CMK (cell line): Measurements from ENCODE around the gene GLP1R.

Source experiments
- DNase-seq: peaks from one replicate; pipeline ENCODE4 v3.0.0-alpha.2; 2010; ENCODE audit warnings: low read depth

GLP1R gene

GRCh38 chr6:39048481-39049399, at the start of gene GLP1R:
Gene GLP1R (plus strand): TSS chr6:39048781. CDS start chr6:39048841, 60 bp downstream.
- no peak for DNase-seq

DNA sequence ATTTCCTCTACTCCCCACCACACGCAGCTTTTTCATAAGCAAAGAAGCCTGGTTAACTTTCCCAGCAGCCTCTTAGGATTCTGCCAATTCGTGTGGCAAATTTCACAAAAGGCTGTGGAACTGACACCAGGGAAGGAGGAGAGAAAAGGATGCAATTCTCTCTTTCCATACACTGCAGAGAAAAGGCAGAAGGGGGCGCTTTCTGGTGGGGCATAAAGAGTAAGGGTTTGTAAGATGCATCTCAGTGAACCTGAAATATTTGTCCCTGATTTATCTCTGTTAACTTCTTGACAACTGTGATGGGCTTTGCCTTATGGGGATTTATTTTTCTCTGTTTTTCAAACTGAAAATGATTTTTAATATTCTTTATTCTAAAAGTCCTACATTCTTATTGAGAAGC, 45.5 kb upstream of the GLP1R start:
- no peak for DNase-seq

DNA sequence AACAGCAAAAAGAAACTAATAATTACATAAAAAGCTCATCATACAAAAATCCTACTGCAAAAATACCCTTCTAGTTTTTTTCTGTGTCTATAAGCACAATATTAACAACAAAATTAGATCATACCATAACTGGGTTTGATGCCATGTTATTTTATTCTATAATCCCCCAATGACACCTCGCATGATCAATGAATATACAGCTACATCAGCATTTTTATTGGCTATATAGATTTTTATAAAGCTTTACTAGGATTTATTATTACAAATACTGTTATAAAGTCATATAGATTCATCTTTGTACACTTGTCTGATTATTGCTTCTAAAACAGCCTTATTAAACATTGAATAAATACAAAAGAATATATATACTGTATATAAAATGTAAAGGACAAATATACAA, 45.1 kb upstream of the GLP1R start:
- DNase-seq = no peak

DNA sequence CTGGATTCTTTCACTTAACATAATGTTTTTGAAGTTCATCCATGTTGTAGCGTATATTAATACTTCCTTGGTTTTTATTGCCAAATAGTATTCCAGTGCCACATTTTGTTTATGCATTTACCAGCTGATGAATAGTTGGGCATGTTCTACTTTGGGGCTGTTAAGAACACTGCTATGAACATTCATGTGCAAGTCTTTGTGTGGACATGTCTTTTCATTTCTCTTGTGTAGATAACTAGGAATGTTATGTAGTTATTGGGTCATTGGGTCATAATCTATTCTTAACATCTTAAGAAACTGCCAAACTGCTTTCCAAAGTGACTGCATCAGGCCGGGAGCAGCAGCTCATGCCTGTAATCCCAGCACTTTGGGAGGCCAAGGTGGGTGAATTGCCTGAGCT, 43.8 kb upstream of the GLP1R start:
- no peak for DNase-seq

DNA sequence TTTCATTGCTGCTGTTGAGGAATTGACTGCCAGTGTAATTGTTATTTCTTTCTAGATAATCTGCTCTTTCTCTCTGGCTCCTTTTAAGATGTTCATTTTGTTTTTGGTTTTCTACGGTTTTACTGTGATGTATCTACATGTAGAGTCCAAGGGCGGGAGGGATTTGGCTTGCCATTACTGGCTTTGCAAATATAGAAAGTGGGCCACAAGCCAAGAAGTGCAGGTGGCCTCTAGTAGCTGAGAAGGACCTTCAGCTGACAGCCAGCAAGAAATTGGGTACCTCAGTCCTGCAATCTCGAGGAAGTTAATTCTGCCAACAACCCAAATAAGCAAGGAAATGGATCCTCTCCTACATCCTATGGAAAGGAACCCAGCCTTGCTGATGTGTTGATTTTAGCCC, 42.8 kb upstream of the GLP1R start:
- DNase-seq = no peak

DNA sequence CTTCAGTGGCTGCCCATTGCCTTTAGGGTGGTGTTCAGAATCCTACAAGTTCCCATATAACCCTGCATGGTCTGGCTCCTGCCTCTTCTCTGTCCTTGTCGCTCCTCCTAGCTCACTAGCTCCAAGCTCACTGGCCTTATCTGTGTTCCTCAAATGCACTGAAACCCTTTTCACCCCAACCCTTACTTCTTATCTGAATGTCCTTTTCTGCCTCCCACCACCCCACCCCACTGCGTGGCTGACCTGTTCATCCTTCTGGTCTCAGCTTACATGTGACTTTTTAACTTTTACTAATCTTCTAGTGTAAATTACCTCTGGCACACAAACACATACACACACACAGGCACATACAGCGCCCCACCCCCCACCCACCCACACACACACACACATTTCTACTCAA, 41.0 kb upstream of the GLP1R start:
- DNase-seq = no peak

- no peak for DNase-seq
These were observed 39.8 kb upstream of the GLP1R start for GRCh38 chr6:39008737-39009136.

- no peak for DNase-seq
These were observed 39.1 kb upstream of the GLP1R start for GRCh38 chr6:39009476-39009875.

DNA sequence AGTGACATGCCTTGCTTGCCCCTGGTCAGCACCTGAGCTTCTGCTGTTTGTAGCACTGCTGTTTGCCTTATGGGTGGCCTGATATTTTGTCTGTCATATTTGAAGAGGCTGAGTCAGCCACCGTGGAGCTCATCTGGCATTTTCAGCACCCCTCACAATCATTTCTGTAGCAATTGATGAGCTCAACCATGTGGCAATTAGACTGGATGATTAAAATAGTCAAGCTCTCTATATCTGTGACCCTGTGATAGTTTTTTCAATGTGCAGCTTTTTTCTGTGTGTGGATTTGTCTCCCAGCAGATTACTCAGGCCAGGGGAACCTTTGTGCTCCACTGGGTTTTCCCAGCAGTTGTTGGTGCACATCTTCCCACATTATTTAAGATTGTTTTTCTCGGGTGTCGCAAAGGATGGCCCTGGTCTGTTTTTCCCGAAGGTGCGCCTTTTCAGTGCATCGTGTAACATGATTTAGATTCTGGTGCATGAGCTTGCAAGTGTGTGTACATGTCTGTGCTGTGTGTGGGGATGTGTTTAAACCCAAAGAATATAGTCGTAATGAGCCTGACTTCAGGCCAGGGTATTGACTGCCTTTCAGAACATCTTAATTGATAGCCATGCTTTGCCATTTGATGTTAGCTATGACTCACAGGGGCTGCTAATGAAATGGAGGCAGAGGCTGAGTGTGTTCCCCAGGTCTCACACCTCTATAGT, 31.6 kb upstream of the GLP1R start:
- no peak for DNase-seq

- DNase-seq = no peak
These were observed 31.1 kb upstream of the GLP1R start for GRCh38 chr6:39017547-39017880.

DNA sequence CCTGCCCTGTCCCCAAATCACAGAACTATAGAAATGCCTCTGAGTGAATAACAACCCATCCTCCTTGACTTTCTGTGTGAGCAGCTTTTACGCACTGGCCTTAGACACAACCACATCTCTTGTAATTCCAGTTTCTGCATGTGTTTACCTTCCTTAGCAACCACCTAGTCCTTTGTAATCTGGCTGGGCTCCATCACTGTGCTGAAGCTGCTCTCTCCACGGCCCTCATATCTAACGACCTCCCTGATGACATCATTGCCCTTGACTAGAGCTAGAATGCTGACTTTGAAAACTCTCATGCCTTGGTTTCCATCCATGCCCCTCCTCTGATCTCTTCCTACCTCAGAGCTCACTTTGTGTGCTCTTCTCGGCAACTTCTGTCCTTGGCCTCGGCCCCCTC, 30.5 kb upstream of the GLP1R start:
- no peak for DNase-seq

- no peak for DNase-seq
These were observed 28.4 kb upstream of the GLP1R start for GRCh38 chr6:39020136-39020535.

- DNase-seq = no peak
These were observed 27.5 kb upstream of the GLP1R start for GRCh38 chr6:39021041-39021440.

- DNase-seq = no peak
These were observed 26.8 kb upstream of the GLP1R start for GRCh38 chr6:39021779-39022178.

DNA sequence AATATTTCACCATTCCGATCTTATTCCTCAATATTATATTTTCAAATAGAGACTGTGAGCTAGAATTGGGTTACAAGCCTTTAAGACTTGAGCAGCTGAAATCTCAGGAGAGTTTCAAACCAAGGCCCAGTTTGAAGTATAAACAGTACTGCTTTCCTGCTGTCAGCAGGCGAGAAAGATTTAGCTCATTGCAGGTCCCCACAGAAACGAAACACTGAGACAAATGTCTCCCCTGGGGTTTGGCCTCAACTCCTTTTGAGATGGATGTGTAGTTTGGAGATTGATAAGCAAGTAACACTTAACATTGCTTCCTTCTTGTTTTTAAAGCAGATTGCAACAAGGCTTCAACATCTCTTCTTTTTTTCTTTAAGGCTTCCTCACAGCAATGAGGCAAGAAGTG, 22.4 kb upstream of the GLP1R start:
- no peak for DNase-seq

DNA sequence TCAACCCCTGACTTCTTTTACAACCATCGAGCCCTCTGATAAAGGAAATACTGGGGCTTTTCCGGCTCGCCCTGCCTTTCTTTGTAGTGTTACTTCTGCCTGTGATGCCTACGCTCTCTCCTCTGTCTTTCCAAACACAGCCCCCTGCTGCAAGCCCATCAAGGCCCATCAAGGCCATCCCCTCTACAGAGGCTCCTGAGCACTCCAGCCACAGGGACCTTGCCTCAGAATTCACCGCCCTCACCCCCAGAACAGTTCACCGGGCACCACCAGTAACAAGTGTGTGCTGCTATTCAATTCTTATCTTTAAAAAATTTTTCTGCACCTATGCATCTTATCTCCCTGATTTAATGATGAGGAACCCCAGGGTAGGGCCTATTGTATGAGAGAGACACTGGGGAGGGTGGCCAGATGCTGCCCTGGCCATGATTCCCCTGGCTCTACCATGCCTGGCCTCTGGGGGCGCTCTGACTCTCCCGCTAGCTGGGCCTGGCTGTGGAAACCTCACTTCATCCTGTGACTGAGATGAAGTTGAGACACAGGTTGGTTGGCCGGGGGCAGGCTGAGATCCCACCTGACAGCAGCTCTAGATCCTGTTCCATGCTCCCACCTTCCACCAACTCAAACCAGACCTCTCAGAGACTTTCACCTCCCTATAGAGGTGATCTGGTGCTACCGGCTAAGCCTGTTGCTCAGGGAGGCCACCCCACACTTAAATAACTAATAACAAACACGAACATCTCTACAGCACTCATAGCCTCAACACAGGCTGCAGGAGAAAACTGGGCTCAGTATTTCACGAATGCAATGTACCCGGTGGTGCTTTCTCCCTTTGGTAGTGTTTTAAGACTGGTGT, 19.2 kb upstream of the GLP1R start:
- DNase-seq = no peak

GRCh38 chr6:39035681-39036080, 12.9 kb upstream of the GLP1R start:
- DNase-seq = no peak

- peak; percentile 82 for DNase-seq
These were observed 11.5 kb upstream of the GLP1R start for GRCh38 chr6:39037082-39037508.

DNA sequence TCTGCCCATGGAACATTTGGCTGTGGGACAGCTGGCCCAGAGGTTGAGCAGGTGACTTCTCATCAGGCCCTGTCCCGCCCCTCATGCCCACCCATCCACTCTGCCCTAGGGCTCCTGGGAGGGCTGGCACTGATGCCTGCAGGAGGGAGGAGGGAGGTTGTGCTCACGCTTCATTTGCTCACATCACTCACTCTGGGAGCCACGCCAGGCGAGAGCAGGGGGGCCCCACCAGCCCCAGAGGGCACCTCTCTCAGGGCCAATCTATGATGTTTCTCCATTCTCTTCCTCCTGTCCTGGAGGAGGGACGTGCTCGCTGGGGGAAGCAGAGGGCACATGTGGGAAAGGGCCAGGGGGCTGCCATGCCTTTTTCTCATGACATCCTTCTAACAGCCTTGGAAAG, 10.9 kb upstream of the GLP1R start:
- DNase-seq = no peak

DNA sequence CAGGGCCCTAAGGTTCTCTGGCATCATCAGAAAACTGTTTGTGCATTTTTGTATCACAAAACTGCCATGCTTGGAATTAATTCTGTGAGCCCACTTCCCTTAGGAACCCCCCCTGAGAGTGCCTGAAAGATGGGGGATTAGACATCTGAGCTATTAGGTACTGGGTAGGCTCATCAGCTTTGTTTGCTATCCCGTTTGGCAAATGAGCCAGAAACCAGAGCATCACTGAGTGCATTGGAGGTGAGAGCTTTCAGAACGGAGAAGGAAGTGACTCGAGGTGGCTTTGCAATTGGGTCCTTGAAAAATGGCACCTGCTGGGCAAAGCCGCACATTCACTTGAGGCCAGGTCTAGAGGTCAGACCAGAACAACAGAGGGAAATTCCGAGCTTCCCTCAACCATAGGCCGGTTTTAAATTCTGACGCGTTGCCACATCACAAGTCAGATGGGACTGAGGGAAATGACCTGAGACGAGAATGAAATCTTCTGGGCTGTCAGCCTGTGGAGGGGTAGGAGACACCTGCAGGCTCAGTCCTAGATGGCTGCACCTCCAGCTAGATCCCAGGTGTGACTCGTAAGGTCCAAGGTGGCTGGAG, 8.4 kb upstream of the GLP1R start:
- DNase-seq = no peak

- DNase-seq = no peak
These were observed 7.5 kb upstream of the GLP1R start for GRCh38 chr6:39041072-39041471.

GRCh38 chr6:39043776-39044175, 4.8 kb upstream of the GLP1R start:
- no peak for DNase-seq
